Tibial nerve (tissue), 4 donors: ENCODE data around the gene RAB3GAP2. TPM values are rescaled to one million over a fixed set of nuclear protein-coding genes. Genes with fewer than 3 reads are reported as not detected.
A peak's percentile ranks its signal among the peaks of the same experiment; 100 is the strongest.
"Not testable (repeated sequence)": the region's sequence is repeated elsewhere in the genome, so short reads cannot be mapped to it uniquely, and the experiment has no call there.

Experiments
- DNase-seq, 2 donors: peaks; one replicate each; pipeline ENCODE4 v3.0.0-alpha.2; 2019; ENCODE audit warnings: low spot score in 2 of 2
- H3K27ac ChIP-seq, 4 donors: fragments of 200-600 bp; sonication (generic) in 3 of 4; one replicate each; pipeline ENCODE4 v1.5.1; 2017 to 2019; ENCODE audit warnings: mild to moderate bottlenecking in 1 of 4
- H3K27me3 ChIP-seq, 2 donors: fragments of 200-600 bp; sonication (generic) in 1 of 2; one replicate each; pipeline versions ENCODE4 v1.5.1 to v1.6.0; 2017 to 2019
- H3K36me3 ChIP-seq, 3 donors: fragments of 200-600 bp; sonication (generic); one replicate each; pipeline ENCODE4 v1.5.1; 2018 to 2019
- H3K4me1 ChIP-seq, 4 donors: fragments of 200-600 bp; sonication (generic) in 3 of 4; one replicate each; pipeline ENCODE4 v1.5.1; 2017 to 2019
- H3K4me3 ChIP-seq, 4 donors: fragments of 200-600 bp; sonication (generic) in 3 of 4; one replicate each; pipeline ENCODE4 v1.5.1; 2017 to 2019; ENCODE audit warnings: mild to moderate bottlenecking in 1 of 4, moderate library complexity in 1 of 4
- H3K9me3 ChIP-seq, 4 donors: fragments of 200-600 bp; sonication (generic) in 3 of 4; one replicate each; pipeline ENCODE4 v1.5.1; 2017 to 2019
- EP300 ChIP-seq, 2 donors: sonication (generic); formaldehyde crosslinking; IDR thresholded peaks; one replicate each; pipeline ENCODE4 v1.6.1; 2017; ENCODE audit warnings: antibody characterized with exemption in 2 of 2, mild to moderate bottlenecking in 1 of 2
- POLR2A ChIP-seq, 2 donors: fragments of 450-650 bp; IDR thresholded peaks; one replicate each; pipeline ENCODE4 v1.6.1; 2017; ENCODE audit warnings: antibody characterized with exemption in 2 of 2, mild to moderate bottlenecking in 2 of 2, moderate library complexity in 2 of 2
- WGBS, 2 donors: methylation state at CpG; one replicate each; pipeline ENCODE4 v1.1.5; 2018; 5-methylcytosine and 5-hydroxymethylcytosine counted together
- total RNA-seq, 4 donors: library from RNA; depleted of rRNA; stranded (reverse); fragments of >200 nt; gene quantifications; one replicate each; pipeline ENCODE4 v1.1.0, GENCODE V29; 2016
- TF ChIP-seq, protein P1 (sequence below), 5 experiments: fragments of 200-600 bp in 3 of 5; fragments of 450-650 bp in 2 of 5; sonication (generic) in 3 of 5; IDR thresholded peaks; one replicate each; pipeline ENCODE4 v1.5.1; 2016 to 2019; ENCODE audit warnings: antibody characterized with exemption in 5 of 5, mild to moderate bottlenecking in 3 of 5, moderate library complexity in 2 of 5

RAB3GAP2 gene
- total RNA-seq, 4 donors from 2014 or later: 30.6 to 36.8 (median 31.2) TPM

DNA sequence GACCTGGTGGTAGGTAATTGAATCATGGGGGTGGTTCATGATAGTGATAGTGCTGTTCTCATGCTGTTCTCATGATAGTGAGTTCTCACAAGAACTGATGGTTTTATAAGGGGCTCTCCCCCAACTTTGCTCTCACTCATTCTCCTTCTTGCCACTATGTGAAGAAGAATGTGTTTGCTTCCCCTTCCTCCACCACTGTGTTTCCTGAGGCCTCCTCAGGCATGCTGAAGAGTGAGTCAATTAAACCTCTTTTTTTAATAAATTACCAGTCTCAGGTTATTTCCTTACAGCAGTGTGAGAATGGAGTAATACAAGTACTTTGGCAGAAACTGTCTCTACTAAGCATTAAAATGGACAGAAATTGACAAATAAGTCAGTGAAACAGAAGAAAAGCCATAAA, 21.6 kb downstream of the RAB3GAP2 start:
- H3K4me3 ChIP-seq: no peak overlapping the region
- no peak for DNase-seq
- TF ChIP-seq EP300 (IDR thresholded peaks at IDR 0.05): no peak
- no peak for TF ChIP-seq POLR2A (IDR thresholded peaks at IDR 0.05)
- TF ChIP-seq, protein P1, sequence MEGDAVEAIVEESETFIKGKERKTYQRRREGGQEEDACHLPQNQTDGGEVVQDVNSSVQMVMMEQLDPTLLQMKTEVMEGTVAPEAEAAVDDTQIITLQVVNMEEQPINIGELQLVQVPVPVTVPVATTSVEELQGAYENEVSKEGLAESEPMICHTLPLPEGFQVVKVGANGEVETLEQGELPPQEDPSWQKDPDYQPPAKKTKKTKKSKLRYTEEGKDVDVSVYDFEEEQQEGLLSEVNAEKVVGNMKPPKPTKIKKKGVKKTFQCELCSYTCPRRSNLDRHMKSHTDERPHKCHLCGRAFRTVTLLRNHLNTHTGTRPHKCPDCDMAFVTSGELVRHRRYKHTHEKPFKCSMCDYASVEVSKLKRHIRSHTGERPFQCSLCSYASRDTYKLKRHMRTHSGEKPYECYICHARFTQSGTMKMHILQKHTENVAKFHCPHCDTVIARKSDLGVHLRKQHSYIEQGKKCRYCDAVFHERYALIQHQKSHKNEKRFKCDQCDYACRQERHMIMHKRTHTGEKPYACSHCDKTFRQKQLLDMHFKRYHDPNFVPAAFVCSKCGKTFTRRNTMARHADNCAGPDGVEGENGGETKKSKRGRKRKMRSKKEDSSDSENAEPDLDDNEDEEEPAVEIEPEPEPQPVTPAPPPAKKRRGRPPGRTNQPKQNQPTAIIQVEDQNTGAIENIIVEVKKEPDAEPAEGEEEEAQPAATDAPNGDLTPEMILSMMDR (IDR thresholded peaks at IDR 0.05): no peak
- peaks cover 0 to 67% (median 7%) of the 10 kb centered on the region in 3 donors for H3K36me3 ChIP-seq
- peaks cover 0 to 21% (median 8%) of the 10 kb centered on the region in 4 donors for H3K9me3 ChIP-seq
- no peaks in the 10 kb centered on the region for H3K4me1 ChIP-seq
- H3K27me3 ChIP-seq: no peaks in the 10 kb centered on the region
- H3K27ac ChIP-seq: no peak overlapping the region

DNA sequence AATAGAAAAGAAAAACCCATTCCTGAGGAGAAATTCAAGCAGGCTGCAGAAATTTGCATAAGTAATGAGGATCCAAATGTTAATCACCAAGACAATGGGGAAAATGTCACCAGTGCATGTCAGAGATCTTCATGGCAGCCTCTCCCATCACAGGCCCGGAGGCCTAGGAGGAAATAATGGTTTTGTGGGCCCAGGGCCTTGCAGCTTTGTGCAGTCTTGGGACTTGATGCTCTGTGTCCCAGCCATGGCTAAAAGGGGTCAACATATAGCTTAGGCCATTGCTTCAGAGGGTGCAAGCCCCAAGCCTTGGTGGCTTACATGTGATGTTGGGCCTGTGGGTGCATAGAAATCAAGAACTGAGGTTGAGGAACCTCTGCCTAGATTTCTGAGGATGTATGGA, 22.7 kb downstream of the RAB3GAP2 start:
- Histone ChIP-seq H3K27ac (no peak overlapping the region), H3K9me3 (peaks cover 0 to 33% (median 8%) of the 10 kb centered on the region in 4 donors), H3K27me3 (no peaks in the 10 kb centered on the region), H3K4me3 (no peak overlapping the region), H3K4me1 (no peaks in the 10 kb centered on the region), H3K36me3 (peaks cover 0 to 68% (median 7%) of the 10 kb centered on the region in 3 donors)
- no peak for DNase-seq
- WGBS, 2 donors: 92 to 100% methylated on average over 1 of the region's 1 CpG
- TF ChIP-seq POLR2A (IDR thresholded peaks at IDR 0.05) (no peak), EP300 (IDR thresholded peaks at IDR 0.05) (no peak)
- TF ChIP-seq, protein P1 (IDR thresholded peaks at IDR 0.05): no peak

- not testable (repeated sequence) for H3K4me3 ChIP-seq, H3K27ac ChIP-seq, DNase-seq, H3K4me1 ChIP-seq, H3K27me3 ChIP-seq
- Histone ChIP-seq H3K36me3 (peaks cover 0 to 64% (median 7%) of the 10 kb centered on the region in 3 donors), H3K9me3 (peaks cover 0 to 34% (median 8%) of the 10 kb centered on the region in 4 donors)
- 96 to 99% methylated on average over 3 of the region's 3 CpGs for WGBS, 2 donors
Observed at GRCh38 chr1:220248715-220249265, 23.5 kb downstream of the RAB3GAP2 start.

- not testable (repeated sequence) for H3K4me3 ChIP-seq, H3K27ac ChIP-seq, DNase-seq, H3K27me3 ChIP-seq
- H3K4me1 ChIP-seq: peaks cover 0 to 15% (median 0%) of the 10 kb centered on the region in 4 donors
- H3K36me3 ChIP-seq: peaks cover 0 to 37% (median 0%) of the 10 kb centered on the region in 3 donors
- peaks cover 0 to 34% (median 8%) of the 10 kb centered on the region in 4 donors for H3K9me3 ChIP-seq
- 94 to 97% methylated on average over 6 of the region's 6 CpGs for WGBS, 2 donors
Observed at GRCh38 chr1:220245900-220246299, 26.4 kb downstream of the RAB3GAP2 start.

GRCh38 chr1:220243947-220244346, 28.3 kb downstream of the RAB3GAP2 start:
- TF ChIP-seq EP300 (IDR thresholded peaks at IDR 0.05) (no peak), POLR2A (IDR thresholded peaks at IDR 0.05) (no peak)
- TF ChIP-seq, protein P1 (IDR thresholded peaks at IDR 0.05): no peak
- no peak for DNase-seq
- H3K9me3 ChIP-seq: peaks cover 0 to 22% (median 4%) of the 10 kb centered on the region in 4 donors
- no peak overlapping the region for H3K4me3 ChIP-seq
- peaks cover 0 to 17% (median 0%) of the 10 kb centered on the region in 3 donors for H3K36me3 ChIP-seq
- H3K4me1 ChIP-seq: peaks cover 0 to 26% (median 0%) of the 10 kb centered on the region in 4 donors
- WGBS, 2 donors: 96% methylated on average over 2 of the region's 2 CpGs
- H3K27ac ChIP-seq: no peak overlapping the region
- H3K27me3 ChIP-seq: no peaks in the 10 kb centered on the region

DNA sequence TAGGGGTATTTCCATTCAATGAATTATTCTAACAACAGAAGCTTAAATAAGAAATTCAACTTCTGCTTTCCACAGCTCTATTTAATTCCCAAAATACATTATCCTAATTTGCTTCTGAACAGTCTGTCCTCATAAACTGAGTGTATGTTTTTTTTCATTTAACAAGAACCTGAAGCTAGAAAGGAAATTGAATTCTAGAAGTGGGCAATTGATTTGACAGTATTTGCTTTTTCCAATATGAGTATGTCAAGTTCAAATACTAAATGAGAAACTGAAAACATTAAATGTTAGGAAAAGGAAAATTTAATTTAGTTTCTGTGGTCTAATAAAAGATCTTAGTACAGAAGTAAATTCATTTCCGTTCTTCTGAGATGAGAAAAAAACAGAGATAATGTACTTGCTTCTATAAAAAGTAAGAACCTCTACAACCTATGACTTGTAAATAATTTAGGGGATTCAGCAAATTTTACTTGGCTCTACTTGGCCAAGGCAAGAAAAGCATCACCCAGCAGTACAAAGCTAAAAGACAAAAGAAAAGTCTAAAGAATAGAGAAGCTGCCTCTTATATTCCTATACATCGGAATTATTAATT, 31.1 kb downstream of the RAB3GAP2 start:
- H3K27me3 ChIP-seq: no peaks in the 10 kb centered on the region
- 60 to 72% methylated on average over 2 of the region's 2 CpGs for WGBS, 2 donors

More for the DNA sequence above, 31.1 kb downstream of the RAB3GAP2 start:
- Histone ChIP-seq H3K36me3 (peaks cover 0 to 6% (median 0%) of the 10 kb centered on the region in 3 donors), H3K4me1 (peaks cover 0 to 29% (median 0%) of the 10 kb centered on the region in 4 donors), H3K4me3 (no peak overlapping the region), H3K27ac (peak overlapping the region in 1 of 4 donors; percentile 2), H3K9me3 (peaks cover 0 to 15% (median 0%) of the 10 kb centered on the region in 4 donors)
- DNase-seq: no peak
- TF ChIP-seq POLR2A (IDR thresholded peaks at IDR 0.05) (no peak), EP300 (IDR thresholded peaks at IDR 0.05) (no peak)
- TF ChIP-seq, protein P1 (IDR thresholded peaks at IDR 0.05): no peak
